WI38 (cell line): Measurements from ENCODE around the gene TAF5L.

ENCODE experiments used
- H3K4me3 ChIP-seq: 2 replicates; pipeline ENCODE4 v1.5.1; 2011; ENCODE audit warnings: low read depth, mild to moderate bottlenecking, control low read depth, low read length
- CTCF ChIP-seq: IDR thresholded peaks from 2 replicates; pipeline ENCODE4 v1.5.1; 2012; ENCODE audit warnings: low read depth, mild to moderate bottlenecking, control low read depth, low read length

The TAF5L gene

GRCh38 chr1:229665912-229666558 is 40.1 kb upstream of the TAF5L start:
- no peak for TF ChIP-seq CTCF
- H3K4me3 ChIP-seq = no peak overlapping the region

- no peak for TF ChIP-seq CTCF
- H3K4me3 ChIP-seq = no peak overlapping the region
Measured at GRCh38 chr1:229664133-229664689, 38.3 kb upstream of the TAF5L start.

- no peak overlapping the region for H3K4me3 ChIP-seq
- no peak for TF ChIP-seq CTCF
Measured at GRCh38 chr1:229661897-229662296, 36.0 kb upstream of the TAF5L start.

GRCh38 chr1:229661022-229661877 is 35.3 kb upstream of the TAF5L start:
- H3K4me3 ChIP-seq = no peak overlapping the region
- peak; percentile 95 for TF ChIP-seq CTCF

- no peak for TF ChIP-seq CTCF
- no peak overlapping the region for H3K4me3 ChIP-seq
Measured at GRCh38 chr1:229657993-229658755, 32.3 kb upstream of the TAF5L start.

- no peak overlapping the region for H3K4me3 ChIP-seq
- TF ChIP-seq CTCF = no peak
Measured at GRCh38 chr1:229655781-229656180, 29.9 kb upstream of the TAF5L start.

- no peak for TF ChIP-seq CTCF
- no peak overlapping the region for H3K4me3 ChIP-seq
Measured at GRCh38 chr1:229653420-229653819, 27.5 kb upstream of the TAF5L start.
